ENCODE results near the gene CXCL17. TPM values are rescaled to one million over a fixed set of nuclear protein-coding genes. Genes with fewer than 3 reads are reported as not detected.

CXCL17 gene
- total RNA-seq, 2 experiments from 2014 or later: not detected

GRCh38 chr19:42389899-42390298 is 52.8 kb downstream of the CXCL17 start, which contains the start of gene CNFN:
CNFN (minus strand) TSS chr19:42390297; CDS start chr19:42389037, 1,260 bp downstream.
- TF ChIP-seq CTCF (IDR thresholded peaks at IDR 0.05): no peak
- peaks cover 3% of the 10 kb centered on the region for H3K4me1 Mint-ChIP-seq (ENCODE audit: low read depth)
- no peak for DNase-seq
- no peaks in the 10 kb centered on the region for H3K9me3 Mint-ChIP-seq
- ChIA-PET CTCF (no interaction called here), POLR2A (no interaction called here)
- no peak within 1 kb of the TSS for H3K27ac Mint-ChIP-seq
- no peak within 1 kb of the TSS for H3K4me3 Mint-ChIP-seq
- no peaks in the 10 kb centered on the region for H3K36me3 Mint-ChIP-seq (ENCODE audit: low read depth)
- ATAC-seq: no peak
- intact Hi-C loops (cut with micrococcal nuclease): no loop called here
- H3K27me3 Mint-ChIP-seq: peaks cover 30% of the 10 kb centered on the region

- peaks cover 30% of the 10 kb centered on the region for H3K27me3 Mint-ChIP-seq
- H3K4me1 Mint-ChIP-seq (ENCODE audit: low read depth): peaks cover 3% of the 10 kb centered on the region
- ATAC-seq: no peak
- ChIA-PET CTCF (no interaction called here), POLR2A (no interaction called here)
- H3K36me3 Mint-ChIP-seq (ENCODE audit: low read depth): no peaks in the 10 kb centered on the region
- H3K27ac Mint-ChIP-seq: no peak overlapping the region
- no peak for TF ChIP-seq CTCF (IDR thresholded peaks at IDR 0.05)
- intact Hi-C loops (cut with micrococcal nuclease): no loop called here
- H3K4me3 Mint-ChIP-seq: no peak overlapping the region
- H3K9me3 Mint-ChIP-seq: no peaks in the 10 kb centered on the region
- no peak for DNase-seq
Measured at GRCh38 chr19:42388851-42389489, 53.8 kb downstream of the CXCL17 start.

DNA sequence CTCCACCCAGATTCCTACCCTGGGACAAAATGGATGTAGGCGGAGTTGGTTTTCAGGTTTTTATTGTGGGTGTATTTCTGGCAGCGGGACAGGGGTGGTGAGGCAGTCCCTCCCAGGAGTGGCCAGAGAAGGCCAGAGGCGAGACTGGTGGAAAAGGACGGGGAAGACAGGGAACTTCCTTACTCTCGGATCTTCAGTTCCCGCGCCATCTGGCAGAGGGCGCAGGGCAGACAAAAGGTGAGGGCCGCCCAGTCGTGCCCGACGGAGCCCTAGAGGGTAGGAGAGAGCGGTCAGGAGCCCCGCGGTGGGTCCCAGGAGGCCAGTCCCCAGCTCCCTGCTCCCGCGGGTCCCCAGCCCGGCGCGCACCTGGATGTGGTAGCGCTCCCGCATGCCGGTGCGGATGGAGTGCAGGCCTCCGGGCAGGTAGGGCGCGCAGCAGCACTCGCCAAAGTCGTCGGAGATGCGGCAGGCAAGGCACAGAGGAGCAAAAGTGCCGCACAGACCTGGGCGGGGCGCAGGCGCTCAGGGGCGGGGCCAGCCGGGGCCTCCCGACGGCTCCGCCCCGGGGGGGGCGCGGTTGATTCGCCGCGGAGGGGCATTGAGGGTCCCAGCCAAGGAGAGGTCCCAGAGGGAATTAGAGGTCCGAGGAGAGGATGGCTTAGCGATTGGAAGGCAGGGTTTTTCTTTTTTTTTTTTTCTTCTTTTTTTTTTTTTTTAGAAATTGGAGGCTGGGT is 55.6 kb downstream of the CXCL17 start:
- ChIA-PET POLR2A (no interaction called here), CTCF (interaction anchor here (1.0 to 1.8 kb wide), 4 partner anchors 9 to 46 kb away, joined by 4 to 6 read pairs (median 4); no protein-coding TSS in a partner anchor)
- Mint-ChIP-seq H3K9me3 (no peaks in the 10 kb centered on the region), H3K4me1 (ENCODE audit: low read depth) (peaks cover 3% of the 10 kb centered on the region), H3K27me3 (peaks cover 37% of the 10 kb centered on the region), H3K4me3 (peak overlapping the region; percentile 41), H3K27ac (no peak overlapping the region), H3K36me3 (ENCODE audit: low read depth) (no peaks in the 10 kb centered on the region)
- intact Hi-C loops (cut with micrococcal nuclease): no loop called here
- TF ChIP-seq CTCF (IDR thresholded peaks at IDR 0.05): peak; percentile 64
- peak; percentile 96 for ATAC-seq
- DNase-seq: peak; percentile 71

DNA sequence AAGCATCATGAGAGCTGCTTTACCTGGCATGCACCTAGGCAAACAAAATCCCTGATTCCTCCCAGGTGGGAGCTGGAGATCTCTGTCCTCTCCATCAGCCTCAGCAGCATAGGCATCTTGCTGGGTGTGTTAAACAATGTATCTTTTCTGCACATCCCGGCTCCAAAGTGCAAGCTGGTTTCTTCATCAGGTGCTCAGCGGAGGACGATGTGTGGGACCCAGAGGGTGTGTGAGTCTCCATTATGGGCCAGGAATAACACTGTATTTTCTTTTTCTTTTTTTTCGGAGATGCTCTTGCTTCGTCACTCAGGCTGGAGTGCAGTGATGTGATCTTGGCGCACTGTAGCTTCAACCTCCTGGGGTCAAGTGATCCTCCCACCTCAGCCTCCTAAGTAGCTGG is 62.6 kb downstream of the CXCL17 start:
- DNase-seq (no peak), ATAC-seq (no peak)
- POLR2A ChIA-PET: interaction anchor here (3.7 kb wide), 1 partner anchor 16 kb away, joined by 9 read pairs; no protein-coding TSS in a partner anchor
- intact Hi-C loops (cut with micrococcal nuclease): no loop called here
- no peak overlapping the region for H3K27ac Mint-ChIP-seq
- peaks cover 12% of the 10 kb centered on the region for H3K4me1 Mint-ChIP-seq (ENCODE audit: low read depth)
- CTCF ChIA-PET: interaction anchor here (0.6 to 2.9 kb wide), 5 partner anchors 9 to 55 kb away, joined by 3 to 13 read pairs (median 3); no protein-coding TSS in a partner anchor
- no peaks in the 10 kb centered on the region for H3K9me3 Mint-ChIP-seq
- no peak for TF ChIP-seq CTCF (IDR thresholded peaks at IDR 0.05)
- no peaks in the 10 kb centered on the region for H3K36me3 Mint-ChIP-seq (ENCODE audit: low read depth)
- peaks cover 20% of the 10 kb centered on the region for H3K27me3 Mint-ChIP-seq
- H3K4me3 Mint-ChIP-seq: no peak overlapping the region

Other genes with a start within 250 kb of the CXCL17 start
- gene DEDD2, start 225.3 kb downstream of the CXCL17 start, total RNA-seq: 10 to 100 TPM; 21.7 to 22.5 TPM
- gene ZNF526, start 222.6 kb downstream of the CXCL17 start, total RNA-seq: 10 to 100 TPM; 12.0 to 12.3 TPM
- gene GSK3A, start 200.3 kb downstream of the CXCL17 start, total RNA-seq: 10 to 100 TPM; 30.5 to 31.7 TPM
- 10 to 100 TPM; 60.0 to 69.2 TPM for gene ERF, start 187.8 kb downstream of the CXCL17 start, total RNA-seq
- 10 to 100 TPM; 60.7 to 65.6 TPM for gene CIC, start 173.7 kb downstream of the CXCL17 start, total RNA-seq
- gene PRR19, start 140.8 kb downstream of the CXCL17 start, total RNA-seq: under 1 TPM; 0.38 to 0.49 TPM
- gene PAFAH1B3, start 140.3 kb downstream of the CXCL17 start, total RNA-seq: 10 to 100 TPM; 39.1 to 42.4 TPM
- gene TMEM145, start 129.6 kb downstream of the CXCL17 start, total RNA-seq: 1 to 10 TPM; 3.0 to 3.2 TPM
- gene MEGF8, start 117.3 kb downstream of the CXCL17 start, total RNA-seq: 1 to 10 TPM; 7.0 to 8.0 TPM
- gene CNFN, start 52.6 kb downstream of the CXCL17 start, total RNA-seq: not detected
- gene LIPE, start 15.6 kb downstream of the CXCL17 start, total RNA-seq: 10 to 100 TPM; 28.4 to 34.3 TPM
- gene CEACAM1, start 85.5 kb upstream of the CXCL17 start, total RNA-seq: 1 to 10 TPM; 5.2 to 5.3 TPM
- not detected for gene CEACAM8, start 152.0 kb upstream of the CXCL17 start, total RNA-seq